DMS53 treated with DMSO at 0.1 percent for 48 hours (cell line): ENCODE measurements around the gene IST1.

Experiments
- DNase-seq: peaks from one replicate; lab custom pipeline; 2025; ENCODE audit not compliant: unreplicated experiment; lab: John Stamatoyannopoulos, UW

The IST1 gene

DNA sequence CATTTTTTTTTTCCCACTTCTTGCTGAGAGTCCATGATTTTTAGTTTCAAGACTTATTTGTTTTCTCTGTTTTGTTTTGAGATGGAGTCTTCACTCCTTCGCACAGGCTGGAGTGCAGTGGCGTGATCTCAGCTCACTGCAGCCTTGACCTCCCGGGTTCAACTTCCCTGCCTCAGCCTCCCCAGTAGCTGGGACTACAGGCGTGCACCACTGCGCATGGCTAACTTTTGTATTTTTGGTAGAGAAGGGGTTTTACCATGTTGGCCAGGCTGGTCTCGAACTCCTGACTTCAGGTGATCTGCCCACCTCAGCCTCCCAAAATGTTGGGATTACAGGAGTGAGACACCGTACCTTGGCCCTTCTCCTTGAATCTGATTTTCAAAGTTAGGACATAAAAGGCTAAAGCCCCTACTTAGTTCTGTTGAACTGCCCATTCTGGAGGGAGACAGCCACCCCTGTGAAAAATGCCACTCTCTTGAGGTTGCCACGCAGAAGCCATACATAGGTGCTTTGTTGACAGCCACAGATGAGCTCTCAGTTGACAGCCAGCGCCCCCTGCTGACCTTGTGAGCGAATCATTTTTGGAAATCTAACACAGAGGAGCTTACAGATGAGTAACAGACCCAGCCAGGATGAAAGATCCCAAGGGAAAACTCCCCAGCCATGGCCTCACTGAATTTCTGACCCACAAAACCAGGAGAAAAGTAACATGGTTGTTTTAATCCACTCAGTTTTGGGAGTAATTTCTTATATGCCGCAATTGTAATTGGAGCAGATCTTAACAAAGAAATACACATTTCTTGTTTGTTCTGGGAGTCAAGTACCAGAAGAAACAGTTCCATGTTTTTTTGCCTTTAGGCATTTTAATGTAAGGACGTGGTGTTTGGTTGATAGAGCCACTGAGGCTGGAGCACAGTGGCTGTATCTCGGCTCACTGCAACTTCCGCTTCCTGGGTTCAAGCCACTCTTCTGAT is 66.0 kb downstream of the IST1 start:
- DNase-seq, result peak; percentile 67

DNA sequence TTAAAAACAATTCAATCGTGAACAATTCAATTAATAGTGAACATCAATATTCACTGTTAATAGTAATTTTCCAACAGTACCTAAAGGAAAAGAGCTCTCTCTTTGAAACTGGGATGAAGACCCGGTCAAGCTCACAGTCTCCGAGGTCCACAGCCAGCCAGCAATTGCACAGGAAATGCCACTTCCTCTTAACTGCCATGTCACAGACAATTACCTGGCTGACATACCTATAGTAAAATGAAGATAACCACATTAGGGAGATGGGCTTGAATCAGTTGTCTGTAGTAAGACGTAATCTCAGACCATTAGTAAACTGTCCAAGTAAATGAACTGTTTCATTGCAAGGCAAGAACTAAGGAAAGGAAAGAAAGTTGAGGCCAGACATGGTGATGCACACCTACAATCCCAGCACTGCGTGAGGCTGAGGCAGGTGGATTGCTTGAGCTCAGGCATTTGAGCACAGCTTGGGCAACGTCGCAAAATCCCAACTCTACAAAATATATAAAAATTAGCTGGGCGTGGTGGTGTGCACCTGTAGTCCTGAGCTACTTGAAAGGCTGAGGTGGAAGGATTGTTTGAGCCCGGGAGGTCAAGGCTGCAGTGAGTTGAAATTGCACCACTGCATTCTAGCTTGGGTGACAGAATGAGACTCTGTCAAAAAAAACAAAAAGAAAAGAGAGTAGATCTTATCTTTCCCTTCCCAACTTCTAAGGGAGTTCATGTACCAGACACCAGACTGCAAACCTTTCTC is 68.0 kb downstream of the IST1 start:
- DNase-seq, result no peak

DNA sequence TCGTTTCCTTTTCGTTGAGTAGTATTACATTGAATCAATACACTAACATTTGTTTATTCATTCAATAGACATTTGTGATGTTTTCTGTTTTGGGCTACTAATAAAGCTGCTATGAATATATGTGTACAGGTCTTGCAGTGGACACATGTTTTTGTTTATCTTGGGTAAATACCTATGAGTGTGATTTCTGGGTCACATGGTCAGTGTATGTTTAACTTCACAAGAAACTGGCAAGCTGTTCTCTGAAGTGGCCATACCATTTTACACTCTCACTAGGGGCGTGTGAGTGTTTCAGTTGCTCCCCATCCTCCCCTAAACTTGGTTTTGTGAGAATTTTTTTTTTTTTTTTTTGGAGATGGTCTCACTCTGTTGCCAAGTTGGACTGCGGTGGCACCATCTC is 69.9 kb downstream of the IST1 start:
- DNase-seq, result peak; percentile 34

DNA sequence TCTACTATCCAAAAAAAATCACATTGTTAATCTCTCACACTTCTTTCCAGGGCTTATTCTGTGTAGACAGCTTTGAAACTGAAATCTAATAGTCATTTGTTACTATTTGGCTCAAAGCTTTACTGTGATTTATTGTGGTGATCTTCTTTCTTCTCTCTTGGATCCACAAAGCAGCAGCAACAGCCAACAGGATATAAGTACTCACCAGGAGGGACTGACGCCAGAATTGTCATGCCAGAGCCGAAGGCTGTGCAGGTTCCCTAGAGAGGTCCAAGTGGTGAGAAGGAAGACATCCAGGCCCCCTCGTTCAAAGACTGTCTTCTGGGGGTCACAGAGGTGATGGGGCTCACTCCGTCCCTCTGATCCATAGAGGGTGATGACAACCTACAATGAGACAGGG is 71.6 kb downstream of the IST1 start:
- DNase-seq, result no peak

DNA sequence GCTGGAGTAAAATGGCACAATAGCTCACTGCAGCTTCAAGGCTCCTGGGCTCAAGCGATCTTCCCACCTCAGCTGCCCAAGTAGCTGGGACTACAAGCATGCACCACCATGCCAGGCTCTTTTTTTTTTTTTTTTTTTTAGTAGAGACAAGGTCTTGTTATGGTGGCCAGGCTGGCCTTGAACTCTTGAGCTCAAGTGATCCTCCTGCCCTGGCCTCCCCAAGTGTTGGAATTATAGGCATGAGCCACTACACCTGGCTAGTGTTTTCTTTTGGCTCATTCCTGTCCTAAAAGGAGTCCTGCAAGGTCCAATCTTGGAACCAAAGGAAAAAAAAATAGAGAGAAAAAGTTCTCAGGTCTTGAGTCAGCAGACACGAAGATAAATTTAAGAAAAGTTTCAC is 74.0 kb downstream of the IST1 start:
- no peak for DNase-seq

DNA sequence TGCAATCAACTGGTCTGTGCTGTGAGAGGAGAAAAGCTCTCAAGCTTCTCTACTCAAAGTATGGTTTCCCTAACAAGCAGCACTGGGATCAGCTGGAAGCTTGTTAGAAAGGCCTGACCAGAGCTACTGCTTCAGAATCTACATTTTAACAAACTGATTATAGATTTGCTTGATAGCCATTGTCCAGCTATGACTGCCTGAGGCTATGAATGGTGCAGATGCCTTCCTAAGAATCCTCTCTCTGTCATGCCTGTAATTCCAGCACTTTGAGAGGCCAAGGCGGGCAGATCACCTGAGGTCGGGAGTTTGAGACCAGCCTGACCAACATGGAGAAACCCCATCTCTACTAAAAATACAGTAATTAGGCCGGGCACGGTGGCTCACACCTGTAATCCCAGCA is 76.2 kb downstream of the IST1 start:
- DNase-seq, result no peak

DNA sequence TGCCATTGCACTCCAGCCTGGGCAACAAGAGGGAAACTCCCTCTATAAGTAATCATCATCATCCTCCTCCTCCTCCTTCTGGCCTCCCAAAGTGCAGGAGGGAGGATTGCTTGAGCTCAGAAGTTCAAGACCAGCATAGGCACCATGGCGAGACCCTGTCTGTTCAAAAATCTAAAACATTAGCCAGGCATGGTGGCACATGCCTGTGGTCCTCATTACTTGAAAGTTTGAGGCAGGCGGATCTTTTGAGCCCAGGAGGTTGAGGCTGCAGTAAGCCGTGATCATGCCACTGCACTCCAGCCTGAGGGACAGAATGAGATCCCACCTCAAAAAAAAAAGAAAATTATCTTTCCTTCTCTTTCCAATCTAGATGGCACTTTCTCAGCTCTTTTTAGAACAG is 77.0 kb downstream of the IST1 start:
- no peak for DNase-seq

DNA sequence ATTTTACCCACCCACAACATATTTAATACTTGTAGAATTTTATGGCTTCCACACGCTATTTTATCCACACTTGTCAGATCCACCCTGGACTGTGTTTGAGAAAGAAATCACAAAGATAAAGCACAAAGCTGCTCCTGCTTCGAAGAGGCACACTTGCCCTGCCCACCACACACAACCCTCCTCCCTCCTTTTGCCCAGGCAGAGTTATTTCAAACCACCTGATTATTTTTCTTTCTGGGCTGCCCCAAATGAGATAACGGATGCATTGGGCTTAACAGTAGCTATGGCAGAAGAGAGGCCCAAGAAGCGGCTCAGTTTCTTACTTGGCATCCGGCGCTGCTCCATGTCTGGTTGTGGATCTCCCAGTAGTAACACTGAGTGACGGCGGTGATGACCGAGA is 77.7 kb downstream of the IST1 start:
- no peak for DNase-seq

DNA sequence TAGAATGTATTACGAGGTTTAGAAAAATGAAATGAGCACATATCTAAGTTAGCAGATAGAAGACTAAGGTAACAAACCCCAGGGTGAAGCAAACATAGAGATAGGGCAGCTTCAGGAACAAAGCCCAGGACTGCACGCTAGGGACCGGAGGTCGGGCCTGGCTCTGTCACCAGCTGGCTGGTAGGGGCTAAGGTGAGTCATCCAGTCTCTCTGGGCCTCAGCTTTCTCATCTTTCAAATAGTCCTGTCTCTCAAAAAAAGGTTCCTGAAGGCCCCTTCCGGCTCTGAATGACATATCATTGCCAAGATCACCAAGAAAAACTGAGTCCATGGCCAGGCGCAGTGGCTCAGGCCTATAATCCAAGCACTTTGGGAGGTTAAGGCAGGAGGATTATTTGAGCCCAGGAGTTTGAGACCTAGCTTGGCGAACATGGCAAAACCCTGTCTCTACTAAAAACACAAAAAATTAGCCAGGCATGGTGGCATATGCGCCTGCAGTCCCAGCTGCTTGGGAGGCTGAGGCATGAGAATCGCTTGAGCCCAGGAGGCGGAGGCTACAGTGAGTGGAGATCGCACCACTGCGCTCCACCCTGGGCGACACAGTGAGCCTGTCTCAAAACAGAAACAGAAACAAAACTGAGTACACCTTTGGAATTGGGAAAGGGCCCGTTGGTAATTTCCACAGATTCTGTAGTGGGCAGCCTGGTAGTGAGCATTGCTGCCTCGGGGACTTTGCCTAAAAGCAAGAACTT is 78.9 kb downstream of the IST1 start:
- no peak for DNase-seq
